HFFc6 (cell line): ENCODE data around the gene CTCFL. TPM values are rescaled to one million over a fixed set of nuclear protein-coding genes. Genes with fewer than 3 reads are reported as not detected.

Experiments used
- DNase-seq: peaks from one replicate; pipeline ENCODE4 v3.0.0-alpha.2; 2018
- H3K27ac Mint-ChIP-seq: 2 replicates; pipeline ENCODE4 v1.8.0; 2020; ENCODE audit warnings: mild to moderate bottlenecking, mixed read lengths
- H3K27me3 Mint-ChIP-seq: 2 replicates; pipeline ENCODE4 v1.8.0; 2021; ENCODE audit warnings: mild to moderate bottlenecking, moderate library complexity, mixed read lengths; ENCODE audit not compliant: insufficient read depth
- H3K36me3 Mint-ChIP-seq: 2 replicates; pipeline ENCODE4 v1.8.0; 2021; ENCODE audit warnings: low read depth, mixed read lengths
- H3K4me1 Mint-ChIP-seq: 2 replicates; pipeline ENCODE4 v1.8.0; 2020; ENCODE audit warnings: low read depth, mixed read lengths
- H3K4me3 Mint-ChIP-seq: 2 replicates; pipeline ENCODE4 v1.8.0; 2020; ENCODE audit warnings: mild to moderate bottlenecking, moderate library complexity, mixed read lengths
- H3K9me3 Mint-ChIP-seq: 2 replicates; pipeline ENCODE4 v1.8.0; 2020; ENCODE audit warnings: mild to moderate bottlenecking, mixed read lengths
- CTCF ChIP-seq: fragments of 200-600 bp; sonication (generic); IDR thresholded peaks from 2 replicates; pipeline ENCODE4 v1.5.0; 2021; ENCODE audit warnings: antibody characterized with exemption, mild to moderate bottlenecking
- long read RNA-seq: library from polyadenylated mRNA; unstranded; transcript quantifications from one replicate; pipeline ENCODE4 v2.0.0, GENCODE V29; 2019
- total RNA-seq, 6 experiments: library from RNA; stranded (reverse); fragmentation: NEBNext Ultra II Directional; extraction: Animal tissue kit (Norgen Biotek cat#: 25700); gene quantifications; 2 replicates in 1 of 6; 3 replicates in 5 of 6; pipeline ENCODE4 v1.2.3, GENCODE V29; 2021

CTCFL gene
- not detected for total RNA-seq
- long read RNA-seq: 0 reads

- no peak within 1 kb of the TSS for H3K4me3 Mint-ChIP-seq
- TF ChIP-seq CTCF: no peak
- H3K9me3 Mint-ChIP-seq: no peaks in the 10 kb centered on the region
- no peaks in the 10 kb centered on the region for H3K36me3 Mint-ChIP-seq
- no peaks in the 10 kb centered on the region for H3K4me1 Mint-ChIP-seq
- peaks cover 17% of the 10 kb centered on the region; the same call in 1 of the 2 replicates for H3K27me3 Mint-ChIP-seq
- DNase-seq: no peak
- H3K27ac Mint-ChIP-seq: no peak within 1 kb of the TSS
These were observed at the start of gene CTCFL for GRCh38 chr20:57524511-57525176. Gene CTCFL (minus strand): TSS chr20:57525140. CDS start chr20:57524205, 935 bp downstream.

- no peak overlapping the region for H3K4me3 Mint-ChIP-seq
- DNase-seq: no peak
- peaks cover 28% of the 10 kb centered on the region for H3K27me3 Mint-ChIP-seq
- H3K4me1 Mint-ChIP-seq: no peaks in the 10 kb centered on the region
- peak; percentile 36; the same call in 1 of the 2 replicates for TF ChIP-seq CTCF
- no peaks in the 10 kb centered on the region for H3K36me3 Mint-ChIP-seq
- H3K27ac Mint-ChIP-seq: no peak overlapping the region
- H3K9me3 Mint-ChIP-seq: no peaks in the 10 kb centered on the region
These were observed 49.0 kb upstream of the CTCFL start for GRCh38 chr20:57573894-57574293.

GRCh38 chr20:57573242-57573641, 48.3 kb upstream of the CTCFL start:
- no peak for DNase-seq
- Mint-ChIP-seq H3K36me3 (no peaks in the 10 kb centered on the region), H3K9me3 (no peaks in the 10 kb centered on the region), H3K27me3 (peaks cover 33% of the 10 kb centered on the region), H3K27ac (no peak overlapping the region), H3K4me3 (no peak overlapping the region), H3K4me1 (no peaks in the 10 kb centered on the region)
- no peak for TF ChIP-seq CTCF

GRCh38 chr20:57571782-57572416, 47.0 kb upstream of the CTCFL start:
- Mint-ChIP-seq H3K4me1 (no peaks in the 10 kb centered on the region), H3K9me3 (no peaks in the 10 kb centered on the region), H3K4me3 (no peak overlapping the region), H3K27me3 (peaks cover 43% of the 10 kb centered on the region), H3K36me3 (no peaks in the 10 kb centered on the region), H3K27ac (no peak overlapping the region; the same call in 1 of the 2 replicates)
- DNase-seq: no peak
- TF ChIP-seq CTCF: no peak

GRCh38 chr20:57570920-57571319, 46.0 kb upstream of the CTCFL start:
- Mint-ChIP-seq H3K36me3 (no peaks in the 10 kb centered on the region), H3K9me3 (no peaks in the 10 kb centered on the region), H3K4me1 (no peaks in the 10 kb centered on the region), H3K4me3 (no peak overlapping the region), H3K27ac (no peak overlapping the region), H3K27me3 (peaks cover 47% of the 10 kb centered on the region)
- no peak for TF ChIP-seq CTCF
- no peak for DNase-seq
